OCI-LY3 (cell line): ENCODE data around the gene OOEP.

ENCODE experiments used
- EZH2phosphoT487 ChIP-seq: fragments of 200-600 bp; shearing (Covaris generic); IDR thresholded peaks from 2 replicates; pipeline ENCODE4 v1.6.1; 2018; ENCODE audit warnings: antibody characterized with exemption, mixed run types, low read depth
- TF ChIP-seq, protein P1 (sequence below): fragments of 200-600, 300-600 bp; sonication (generic); IDR thresholded peaks from 2 replicates; pipeline ENCODE4 v1.5.1; 2014; ENCODE audit warnings: antibody characterized with exemption, low read length, low read depth

DNA sequence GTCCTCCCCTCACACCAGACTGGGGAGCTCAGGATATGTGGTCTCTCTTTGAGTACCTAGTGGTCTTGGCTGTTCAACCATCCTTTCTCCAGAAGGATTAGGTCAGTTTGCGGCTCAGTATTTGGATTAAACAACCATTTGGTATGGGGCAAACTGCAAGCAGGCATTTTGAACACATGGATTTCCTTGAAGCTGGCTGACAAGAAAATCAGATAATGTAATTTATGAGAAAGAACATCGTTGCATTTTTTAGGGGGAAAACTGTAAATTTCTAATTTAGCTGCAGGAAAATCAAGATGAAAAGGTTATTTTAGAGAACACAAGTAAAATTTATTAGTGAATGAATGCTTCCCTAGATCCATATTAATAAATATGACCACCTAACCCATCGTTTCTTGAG lies 40.9 kb downstream of the OOEP start:
- TF ChIP-seq, protein P1, sequence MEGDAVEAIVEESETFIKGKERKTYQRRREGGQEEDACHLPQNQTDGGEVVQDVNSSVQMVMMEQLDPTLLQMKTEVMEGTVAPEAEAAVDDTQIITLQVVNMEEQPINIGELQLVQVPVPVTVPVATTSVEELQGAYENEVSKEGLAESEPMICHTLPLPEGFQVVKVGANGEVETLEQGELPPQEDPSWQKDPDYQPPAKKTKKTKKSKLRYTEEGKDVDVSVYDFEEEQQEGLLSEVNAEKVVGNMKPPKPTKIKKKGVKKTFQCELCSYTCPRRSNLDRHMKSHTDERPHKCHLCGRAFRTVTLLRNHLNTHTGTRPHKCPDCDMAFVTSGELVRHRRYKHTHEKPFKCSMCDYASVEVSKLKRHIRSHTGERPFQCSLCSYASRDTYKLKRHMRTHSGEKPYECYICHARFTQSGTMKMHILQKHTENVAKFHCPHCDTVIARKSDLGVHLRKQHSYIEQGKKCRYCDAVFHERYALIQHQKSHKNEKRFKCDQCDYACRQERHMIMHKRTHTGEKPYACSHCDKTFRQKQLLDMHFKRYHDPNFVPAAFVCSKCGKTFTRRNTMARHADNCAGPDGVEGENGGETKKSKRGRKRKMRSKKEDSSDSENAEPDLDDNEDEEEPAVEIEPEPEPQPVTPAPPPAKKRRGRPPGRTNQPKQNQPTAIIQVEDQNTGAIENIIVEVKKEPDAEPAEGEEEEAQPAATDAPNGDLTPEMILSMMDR, result no peak
- TF ChIP-seq EZH2phosphoT487, result no peak
